Gastroesophageal sphincter (tissue), 4 donors: Measurements from ENCODE around the gene KRTAP10-11. TPM values are rescaled to one million over a fixed set of nuclear protein-coding genes. Genes with fewer than 3 reads are reported as not detected.

Experiments
- ATAC-seq: fragments of 150-250 bp; one replicate; pipeline ENCODE4 v1.9.1; 2016; ENCODE audit warnings: mild to moderate bottlenecking, moderate library complexity
- H3K27ac ChIP-seq, 4 donors: fragments of 200-600 bp; sonication (generic) in 3 of 4; 1 replicate in 3 of 4; 2 replicates in 1 of 4; pipeline ENCODE4 v1.5.1; 2016 to 2019
- H3K27me3 ChIP-seq: fragments of 200-600 bp; sonication (generic); one replicate; pipeline ENCODE4 v1.5.1; 2019
- H3K36me3 ChIP-seq, 2 donors: fragments of 200-600 bp; sonication (generic); one replicate each; pipeline ENCODE4 v1.5.1; 2019; ENCODE audit warnings: control low read depth in 1 of 2
- H3K4me1 ChIP-seq, 3 donors: fragments of 200-600 bp; sonication (generic); 1 replicate in 2 of 3; 2 replicates in 1 of 3; pipeline ENCODE4 v1.5.1; 2016 to 2019; ENCODE audit warnings: control low read depth in 2 of 3
- H3K4me3 ChIP-seq, 2 donors: fragments of 200-600 bp; sonication (generic); one replicate each; pipeline ENCODE4 v1.5.1; 2019; ENCODE audit warnings: mild to moderate bottlenecking in 1 of 2, moderate library complexity in 1 of 2
- H3K9me3 ChIP-seq, 3 donors: fragments of 200-600 bp; sonication (generic); one replicate each; pipeline ENCODE4 v1.5.1; 2017 to 2019; ENCODE audit warnings: control low read depth in 2 of 3
- EP300 ChIP-seq: sonication (generic); formaldehyde crosslinking; IDR thresholded peaks from one replicate; pipeline ENCODE4 v1.6.1; 2017; ENCODE audit warnings: antibody characterized with exemption, mild to moderate bottlenecking
- POLR2A ChIP-seq, 2 donors: fragments of 450-650 bp; IDR thresholded peaks; one replicate each; pipeline ENCODE4 v1.6.1; 2017; ENCODE audit warnings: antibody characterized with exemption in 2 of 2, mild to moderate bottlenecking in 2 of 2, moderate library complexity in 1 of 2
- POLR2AphosphoS5 ChIP-seq: sonication (generic); formaldehyde crosslinking; IDR thresholded peaks from one replicate; pipeline ENCODE4 v1.6.1; 2017; ENCODE audit warnings: antibody characterized with exemption
- WGBS, 2 donors: methylation state at CpG; one replicate each; pipeline ENCODE4 v1.1.5; 2018; ENCODE audit warnings: low coverage in 1 of 2; 5-methylcytosine and 5-hydroxymethylcytosine counted together
- total RNA-seq, 4 donors: library from RNA; depleted of rRNA; stranded (reverse); fragments of >200 nt; gene quantifications; one replicate each; pipeline ENCODE4 v1.1.0, GENCODE V29; 2016
- TF ChIP-seq, protein P1 (sequence below), 4 experiments: fragments of 200-600 bp in 2 of 4; fragments of 450-650 bp in 2 of 4; sonication (generic) in 1 of 4; IDR thresholded peaks; one replicate each; pipeline ENCODE4 v1.5.1; 2017 to 2019; ENCODE audit warnings: antibody characterized with exemption in 4 of 4, mild to moderate bottlenecking in 2 of 4, moderate library complexity in 2 of 4

The KRTAP10-11 gene
- total RNA-seq, 4 donors from 2014 or later, result not detected

GRCh38 chr21:44617071-44617501 lies 29.1 kb upstream of the KRTAP10-11 start:
- no CpG with 5 or more reads among the region's 8 CpGs for WGBS, 2 donors
- no peak for ATAC-seq
- Histone ChIP-seq H3K9me3 (peaks cover 0 to 19% (median 0%) of the 10 kb centered on the region in 3 donors), H3K4me3 (no peak overlapping the region), H3K36me3 (no peaks in the 10 kb centered on the region), H3K4me1 (no peaks in the 10 kb centered on the region), H3K27me3 (peaks cover 56% of the 10 kb centered on the region), H3K27ac (no peak overlapping the region)
- TF ChIP-seq, protein P1, sequence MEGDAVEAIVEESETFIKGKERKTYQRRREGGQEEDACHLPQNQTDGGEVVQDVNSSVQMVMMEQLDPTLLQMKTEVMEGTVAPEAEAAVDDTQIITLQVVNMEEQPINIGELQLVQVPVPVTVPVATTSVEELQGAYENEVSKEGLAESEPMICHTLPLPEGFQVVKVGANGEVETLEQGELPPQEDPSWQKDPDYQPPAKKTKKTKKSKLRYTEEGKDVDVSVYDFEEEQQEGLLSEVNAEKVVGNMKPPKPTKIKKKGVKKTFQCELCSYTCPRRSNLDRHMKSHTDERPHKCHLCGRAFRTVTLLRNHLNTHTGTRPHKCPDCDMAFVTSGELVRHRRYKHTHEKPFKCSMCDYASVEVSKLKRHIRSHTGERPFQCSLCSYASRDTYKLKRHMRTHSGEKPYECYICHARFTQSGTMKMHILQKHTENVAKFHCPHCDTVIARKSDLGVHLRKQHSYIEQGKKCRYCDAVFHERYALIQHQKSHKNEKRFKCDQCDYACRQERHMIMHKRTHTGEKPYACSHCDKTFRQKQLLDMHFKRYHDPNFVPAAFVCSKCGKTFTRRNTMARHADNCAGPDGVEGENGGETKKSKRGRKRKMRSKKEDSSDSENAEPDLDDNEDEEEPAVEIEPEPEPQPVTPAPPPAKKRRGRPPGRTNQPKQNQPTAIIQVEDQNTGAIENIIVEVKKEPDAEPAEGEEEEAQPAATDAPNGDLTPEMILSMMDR (IDR thresholded peaks at IDR 0.05), result no peak
- TF ChIP-seq POLR2AphosphoS5 (no peak), POLR2A (IDR thresholded peaks at IDR 0.05) (no peak), EP300 (no peak)

GRCh38 chr21:44618504-44618903 lies 27.7 kb upstream of the KRTAP10-11 start:
- no peak overlapping the region for H3K27ac ChIP-seq
- no peak for TF ChIP-seq POLR2A (IDR thresholded peaks at IDR 0.05)
- no peak for TF ChIP-seq POLR2AphosphoS5
- TF ChIP-seq EP300, result no peak
- TF ChIP-seq, protein P1 (IDR thresholded peaks at IDR 0.05), result no peak
- no peaks in the 10 kb centered on the region for H3K36me3 ChIP-seq
- WGBS, 2 donors, result 8% methylated on average over 3 of the region's 4 CpGs; no CpG with 5 or more reads in 1 of the 2 donors
- peak; percentile 31 for ATAC-seq
- H3K27me3 ChIP-seq, result peaks cover 42% of the 10 kb centered on the region
- H3K9me3 ChIP-seq, result peaks cover 0 to 30% (median 0%) of the 10 kb centered on the region in 3 donors
- no peaks in the 10 kb centered on the region for H3K4me1 ChIP-seq
- no peak overlapping the region for H3K4me3 ChIP-seq

DNA sequence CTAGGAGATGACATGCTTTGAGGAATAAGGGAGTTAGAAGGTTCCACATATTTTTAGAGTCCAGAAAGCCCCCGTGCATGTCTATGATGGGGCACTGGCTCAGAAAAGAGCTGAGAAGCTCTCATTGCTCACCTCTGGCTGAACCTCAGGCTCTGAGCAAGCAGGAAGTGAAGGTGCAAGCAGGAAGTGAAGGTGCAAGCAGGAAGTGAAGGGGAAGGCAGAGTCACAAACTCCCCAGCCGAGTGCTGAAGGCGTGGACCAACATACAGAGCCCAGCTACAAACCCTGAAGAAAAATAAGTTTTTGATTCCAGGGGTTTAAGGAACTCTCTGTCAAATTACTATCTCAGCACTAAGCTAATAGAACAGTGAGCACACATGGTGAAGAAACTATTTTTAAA lies 27.3 kb upstream of the KRTAP10-11 start:
- H3K9me3 ChIP-seq, result peaks cover 0 to 34% (median 0%) of the 10 kb centered on the region in 3 donors
- no peaks in the 10 kb centered on the region for H3K36me3 ChIP-seq
- H3K27me3 ChIP-seq, result peaks cover 38% of the 10 kb centered on the region
- 40 to 52% methylated on average over 2 to 3 of the region's 3 CpGs for WGBS, 2 donors
- no peak overlapping the region for H3K4me3 ChIP-seq
- no peak overlapping the region for H3K27ac ChIP-seq
- TF ChIP-seq POLR2A (IDR thresholded peaks at IDR 0.05) (no peak), POLR2AphosphoS5 (no peak), EP300 (no peak)
- TF ChIP-seq, protein P1 (IDR thresholded peaks at IDR 0.05), result no peak
- no peak for ATAC-seq
- no peaks in the 10 kb centered on the region for H3K4me1 ChIP-seq

- Histone ChIP-seq H3K27me3 (peaks cover 28% of the 10 kb centered on the region), H3K36me3 (no peaks in the 10 kb centered on the region), H3K4me1 (no peaks in the 10 kb centered on the region), H3K27ac (no peak overlapping the region), H3K9me3 (peaks cover 0 to 43% (median 0%) of the 10 kb centered on the region in 3 donors), H3K4me3 (no peak overlapping the region)
- no peak for TF ChIP-seq POLR2A (IDR thresholded peaks at IDR 0.05)
- TF ChIP-seq, protein P1 (IDR thresholded peaks at IDR 0.05), result no peak
- no peak for ATAC-seq
- 83 to 88% methylated on average over 6 of the region's 6 CpGs for WGBS, 2 donors
Observed at GRCh38 chr21:44619886-44620285, 26.3 kb upstream of the KRTAP10-11 start.

- no peak for ATAC-seq
- no peak overlapping the region for H3K27ac ChIP-seq
- peaks cover 27% of the 10 kb centered on the region for H3K27me3 ChIP-seq
- no peak overlapping the region for H3K4me3 ChIP-seq
- H3K9me3 ChIP-seq, result peaks cover 0 to 46% (median 0%) of the 10 kb centered on the region in 3 donors
- no peaks in the 10 kb centered on the region for H3K36me3 ChIP-seq
- TF ChIP-seq, protein P1 (IDR thresholded peaks at IDR 0.05), result no peak
- TF ChIP-seq POLR2A (IDR thresholded peaks at IDR 0.05), result no peak
- no peak for TF ChIP-seq EP300
- no peak for TF ChIP-seq POLR2AphosphoS5
- no peaks in the 10 kb centered on the region for H3K4me1 ChIP-seq
Observed at GRCh38 chr21:44623575-44623974, 22.6 kb upstream of the KRTAP10-11 start.
